Brain microvascular endothelial cell (primary cell): ENCODE data around the gene SMAP1.

Experiments
- DNase-seq: peaks from one replicate; pipeline ENCODE4 v3.0.0-alpha.2; 2020
- H3K27ac ChIP-seq: fragments of 250-450 bp; sonication (Bioruptor Pico); 2 replicates; pipeline ENCODE4 v1.5.1; 2020; ENCODE audit warnings: mild to moderate bottlenecking, moderate library complexity
- H3K27me3 ChIP-seq: fragments of 250-450 bp; sonication (Bioruptor Pico); replicated peaks from 2 replicates; pipeline ENCODE4 v1.5.1; 2020; ENCODE audit warnings: mild to moderate bottlenecking
- H3K36me3 ChIP-seq: fragments of 250-450 bp; sonication (Bioruptor Pico); replicated peaks from 2 replicates; pipeline ENCODE4 v1.5.1; 2020; ENCODE audit warnings: mild to moderate bottlenecking
- H3K4me3 ChIP-seq: 2 replicates; pipeline ENCODE4 v1.5.1; 2011; ENCODE audit warnings: low read depth, mild to moderate bottlenecking, control low read depth, low read length, moderate library complexity
- CTCF ChIP-seq: IDR thresholded peaks from 2 replicates; pipeline ENCODE4 v1.5.1; 2011; ENCODE audit warnings: low read depth, mild to moderate bottlenecking, moderate library complexity, low read length, control low read depth, inconsistent platforms; ENCODE audit errors: missing control alignments
- in situ Hi-C: cut with HindIII; loops from 2 replicates; pipeline ENCODE4 v1.10.0; 2017; ENCODE audit warnings: low sequenced_read_pairs, low pct_ligation_motif_present

SMAP1 gene

GRCh38 chr6:70709826-70710225, 42.1 kb downstream of the SMAP1 start:
- H3K27me3 ChIP-seq: no peaks in the 10 kb centered on the region
- H3K27ac ChIP-seq: no peak overlapping the region
- H3K4me3 ChIP-seq: no peak overlapping the region
- in situ Hi-C loops: no loop called here
- no peak for TF ChIP-seq CTCF
- H3K36me3 ChIP-seq: no peaks in the 10 kb centered on the region
- DNase-seq: peak; percentile 48

GRCh38 chr6:70714716-70715257, 47.1 kb downstream of the SMAP1 start:
- Histone ChIP-seq H3K4me3 (no peak overlapping the region), H3K27ac (no peak overlapping the region), H3K36me3 (no peaks in the 10 kb centered on the region), H3K27me3 (no peaks in the 10 kb centered on the region)
- in situ Hi-C loops: no loop called here
- no peak for TF ChIP-seq CTCF
- DNase-seq: no peak

- in situ Hi-C loops: no loop called here
- no peak for TF ChIP-seq CTCF
- Histone ChIP-seq H3K4me3 (no peak overlapping the region), H3K36me3 (no peaks in the 10 kb centered on the region), H3K27ac (no peak overlapping the region), H3K27me3 (no peaks in the 10 kb centered on the region)
- no peak for DNase-seq
Measured at GRCh38 chr6:70717038-70717801, 49.5 kb downstream of the SMAP1 start.

DNA sequence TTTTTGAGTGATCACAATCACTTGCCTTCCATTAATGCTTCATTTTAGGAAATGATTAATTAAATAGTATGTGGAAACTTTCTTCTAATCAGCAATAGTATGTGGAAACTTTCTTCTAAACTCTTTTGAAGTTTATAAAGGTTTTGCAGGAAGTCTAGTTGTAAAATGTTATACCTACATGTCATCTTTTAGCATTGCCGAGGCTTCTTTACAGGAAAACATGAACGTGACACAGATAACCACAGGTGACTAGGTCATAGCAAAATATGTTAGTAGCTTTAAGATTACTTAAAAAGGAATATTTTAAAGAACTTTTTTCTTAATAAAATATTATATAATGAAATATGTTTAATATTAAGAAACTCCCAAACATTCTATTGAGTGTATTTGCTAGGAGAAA, 56.8 kb downstream of the SMAP1 start:
- Histone ChIP-seq H3K27me3 (no peaks in the 10 kb centered on the region), H3K27ac (no peak overlapping the region), H3K4me3 (no peak overlapping the region), H3K36me3 (no peaks in the 10 kb centered on the region)
- TF ChIP-seq CTCF: no peak
- in situ Hi-C loops: no loop called here
- no peak for DNase-seq

- Histone ChIP-seq H3K27ac (no peak overlapping the region), H3K4me3 (no peak overlapping the region), H3K27me3 (no peaks in the 10 kb centered on the region), H3K36me3 (no peaks in the 10 kb centered on the region)
- DNase-seq: no peak
- in situ Hi-C loops: no loop called here
- TF ChIP-seq CTCF: no peak
Measured at GRCh38 chr6:70725817-70726415, 58.2 kb downstream of the SMAP1 start.

GRCh38 chr6:70734381-70734780, 66.7 kb downstream of the SMAP1 start:
- Histone ChIP-seq H3K27ac (no peak overlapping the region), H3K27me3 (no peaks in the 10 kb centered on the region), H3K4me3 (no peak overlapping the region), H3K36me3 (no peaks in the 10 kb centered on the region)
- no peak for DNase-seq
- TF ChIP-seq CTCF: no peak
- in situ Hi-C loops: no loop called here
